Measurements from ENCODE around the gene RSRP1.

The RSRP1 gene

DNA sequence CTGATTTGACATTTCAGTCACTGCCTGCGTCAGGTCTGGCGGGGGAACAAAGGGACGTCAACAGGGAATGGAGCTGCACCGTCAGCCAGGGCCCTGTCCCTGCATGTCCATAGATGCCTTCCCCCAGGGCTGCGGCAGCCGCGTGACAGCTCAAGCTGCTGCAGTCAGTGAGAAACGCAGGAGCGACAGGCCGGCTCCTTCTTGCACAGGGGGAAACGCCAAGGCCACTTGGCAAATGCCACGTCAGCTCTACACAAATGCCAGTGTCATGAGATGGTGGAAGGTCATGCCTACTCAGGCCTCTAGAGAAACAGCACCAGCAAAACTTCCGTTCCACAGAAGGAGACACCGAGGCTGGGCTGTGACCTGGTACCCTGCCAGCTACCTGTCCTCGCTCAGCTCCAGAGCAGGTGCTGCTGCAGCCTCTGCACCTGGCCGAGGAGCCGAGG, 52.7 kb downstream of the RSRP1 start:
- FAIRE-seq = no peak
- DNase-seq (ENCODE audit: insufficient read length, low spot score) = no peak
- TF ChIP-seq, protein P1, sequence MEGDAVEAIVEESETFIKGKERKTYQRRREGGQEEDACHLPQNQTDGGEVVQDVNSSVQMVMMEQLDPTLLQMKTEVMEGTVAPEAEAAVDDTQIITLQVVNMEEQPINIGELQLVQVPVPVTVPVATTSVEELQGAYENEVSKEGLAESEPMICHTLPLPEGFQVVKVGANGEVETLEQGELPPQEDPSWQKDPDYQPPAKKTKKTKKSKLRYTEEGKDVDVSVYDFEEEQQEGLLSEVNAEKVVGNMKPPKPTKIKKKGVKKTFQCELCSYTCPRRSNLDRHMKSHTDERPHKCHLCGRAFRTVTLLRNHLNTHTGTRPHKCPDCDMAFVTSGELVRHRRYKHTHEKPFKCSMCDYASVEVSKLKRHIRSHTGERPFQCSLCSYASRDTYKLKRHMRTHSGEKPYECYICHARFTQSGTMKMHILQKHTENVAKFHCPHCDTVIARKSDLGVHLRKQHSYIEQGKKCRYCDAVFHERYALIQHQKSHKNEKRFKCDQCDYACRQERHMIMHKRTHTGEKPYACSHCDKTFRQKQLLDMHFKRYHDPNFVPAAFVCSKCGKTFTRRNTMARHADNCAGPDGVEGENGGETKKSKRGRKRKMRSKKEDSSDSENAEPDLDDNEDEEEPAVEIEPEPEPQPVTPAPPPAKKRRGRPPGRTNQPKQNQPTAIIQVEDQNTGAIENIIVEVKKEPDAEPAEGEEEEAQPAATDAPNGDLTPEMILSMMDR (IDR thresholded peaks at IDR 0.05; ENCODE audit: insufficient read depth, missing control alignments) = no peak

GRCh38 chr1:25194054-25194453, 53.2 kb downstream of the RSRP1 start:
- FAIRE-seq = no peak
- no peak for DNase-seq (ENCODE audit: insufficient read length, low spot score)
- TF ChIP-seq, protein P1 (IDR thresholded peaks at IDR 0.05; ENCODE audit: insufficient read depth, missing control alignments) = no peak

DNA sequence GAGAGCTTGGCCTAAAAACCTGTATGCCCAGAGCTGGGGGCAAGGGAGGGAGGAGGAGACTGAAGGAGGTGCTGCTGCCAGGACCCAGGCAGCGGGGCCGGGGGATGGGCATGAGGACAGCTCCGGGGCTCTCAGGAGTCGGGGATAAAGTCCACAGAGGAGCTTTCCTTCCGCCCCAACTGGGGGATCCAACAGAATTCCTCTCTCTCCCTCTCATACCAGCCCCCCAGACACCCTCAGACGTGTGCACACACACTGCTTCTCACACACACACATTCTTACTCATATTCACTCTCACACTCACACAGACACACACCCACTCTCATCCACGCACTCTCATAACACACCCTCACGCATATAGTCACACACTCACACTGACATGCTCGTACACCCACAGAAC, 54.0 kb downstream of the RSRP1 start:
- FAIRE-seq (no peak), DNase-seq (ENCODE audit: insufficient read length, low spot score) (no peak)
- TF ChIP-seq, protein P1 (IDR thresholded peaks at IDR 0.05; ENCODE audit: insufficient read depth, missing control alignments) = no peak
